Activated naive CD4-positive, alpha-beta T cell treated with anti-CD3 and anti-CD28 coated beads, Interleukin-2, amount 50 U/mL, for 72 hours (primary cell): ENCODE data around the gene ENTREP3. TPM values are rescaled to one million over a fixed set of nuclear protein-coding genes. Genes with fewer than 3 reads are reported as not detected.
"Not testable (repeated sequence)": the region's sequence is repeated elsewhere in the genome, so short reads cannot be mapped to it uniquely, and the experiment has no call there.

Experiments
- ATAC-seq, 2 donors: fragments of 150-1000 bp; cut with Tn5 transposase; 2 replicates each; pipeline ENCODE4 v1.10.0; 2021; ENCODE audit warnings: mild to moderate bottlenecking in 2 of 2, moderate library complexity in 2 of 2
- DNase-seq, 2 donors: peaks; one replicate each; pipeline ENCODE4 v3.0.0; 2021 to 2022; ENCODE audit warnings: low spot score in 2 of 2
- H3K27ac Mint-ChIP-seq, 2 donors: one replicate each; pipeline ENCODE4 v1.8.0; 2022; ENCODE audit warnings: mild to moderate bottlenecking in 2 of 2, mixed read lengths in 2 of 2
- H3K36me3 Mint-ChIP-seq, 2 donors: one replicate each; pipeline ENCODE4 v1.8.0; 2022; ENCODE audit warnings: mixed read lengths in 2 of 2
- H3K9me3 Mint-ChIP-seq, 2 donors: one replicate each; pipeline ENCODE4 v1.8.0; 2022; ENCODE audit warnings: mixed read lengths in 2 of 2
- total RNA-seq, 2 donors: library from RNA; stranded (reverse); gene quantifications; one replicate each; pipeline ENCODE4 v1.2.3, GENCODE V29; 2022

The ENTREP3 gene
- total RNA-seq, 2 donors from 2014 or later = 14.3 to 45.8 TPM

- DNase-seq (peak; percentile 81 to 94), ATAC-seq (peak; percentile 97 to 98)
- Mint-ChIP-seq H3K27ac (peak within 1 kb of the TSS; percentile 97 to 98), H3K36me3 (peaks cover 34 to 38% of the 10 kb centered on the region in 2 donors), H3K9me3 (no peaks in the 10 kb centered on the region)
Measured at GRCh38 chr1:155261852-155262673, 6.8 kb upstream of the ENTREP3 start, which contains the start of gene SCAMP3. Gene SCAMP3, minus strand, starts transcription at chr1:155262360. Its CDS starts 209 bp downstream, at chr1:155262151.

DNA sequence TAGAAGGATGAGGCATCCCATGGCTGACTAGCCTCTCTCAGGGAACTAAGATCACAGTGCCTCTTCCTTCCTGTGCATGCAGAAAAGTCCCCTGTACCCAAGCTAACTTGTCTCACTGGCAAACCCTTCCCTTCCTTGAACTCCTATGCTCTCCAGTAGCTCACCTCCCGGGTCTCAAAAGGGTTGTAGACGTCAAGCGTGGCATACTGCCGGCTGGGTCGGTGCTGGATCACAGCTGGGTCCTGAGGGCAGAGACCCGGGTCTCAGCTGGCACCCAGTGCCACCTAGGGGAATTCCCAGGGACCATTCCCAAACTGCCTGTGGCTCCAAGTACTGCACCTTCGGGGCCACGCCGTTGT lies 6.2 kb upstream of the ENTREP3 start:
- peaks cover 37 to 38% of the 10 kb centered on the region in 2 donors for H3K36me3 Mint-ChIP-seq
- H3K27ac Mint-ChIP-seq = peak overlapping the region; percentile 97 to 98
- ATAC-seq (peak; percentile 11 to 13), DNase-seq (no peak)
- no peaks in the 10 kb centered on the region for H3K9me3 Mint-ChIP-seq

DNA sequence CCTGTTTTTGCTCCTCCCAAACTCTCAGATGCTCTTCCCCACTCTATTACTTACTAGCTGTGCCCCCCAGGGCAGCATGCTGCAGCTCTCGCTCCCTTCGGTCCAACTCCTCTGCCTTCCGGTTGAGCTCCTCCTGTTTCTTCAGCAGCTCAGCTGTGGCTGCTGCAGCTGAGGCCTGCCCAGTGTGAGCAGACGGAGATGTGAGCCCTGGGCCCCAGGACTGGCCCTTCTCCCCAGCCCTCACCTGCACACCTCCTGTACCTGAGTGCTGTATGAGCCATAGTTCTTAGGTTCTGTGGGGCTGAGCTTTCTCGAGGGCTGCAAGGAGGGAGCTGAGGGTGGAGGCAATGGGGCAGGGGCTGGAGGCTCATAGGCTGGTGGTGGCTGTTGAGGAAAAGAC lies 5.0 kb upstream of the ENTREP3 start:
- Mint-ChIP-seq H3K36me3 (peaks cover 32 to 33% of the 10 kb centered on the region in 2 donors), H3K9me3 (no peaks in the 10 kb centered on the region), H3K27ac (peak overlapping the region in 1 of 2 donors; percentile 97)
- no peak for DNase-seq
- ATAC-seq = no peak

- H3K36me3 Mint-ChIP-seq = peaks cover 13 to 21% of the 10 kb centered on the region in 2 donors
- peak overlapping the region; percentile 3 to 82 for H3K27ac Mint-ChIP-seq
- H3K9me3 Mint-ChIP-seq = no peaks in the 10 kb centered on the region
- peak in 1 of 2 donors; percentile 55 for DNase-seq
- ATAC-seq = no peak
Measured at GRCh38 chr1:155256058-155256852, 972 bp upstream of the ENTREP3 start.

- peak; percentile 1 for ATAC-seq
- Mint-ChIP-seq H3K27ac (peak overlapping the region in 1 of 2 donors; percentile 82), H3K9me3 (no peaks in the 10 kb centered on the region), H3K36me3 (peaks cover 0 to 11% of the 10 kb centered on the region in 2 donors)
- DNase-seq = no peak
Measured at GRCh38 chr1:155254714-155255242, 505 bp downstream of the ENTREP3 start.

DNA sequence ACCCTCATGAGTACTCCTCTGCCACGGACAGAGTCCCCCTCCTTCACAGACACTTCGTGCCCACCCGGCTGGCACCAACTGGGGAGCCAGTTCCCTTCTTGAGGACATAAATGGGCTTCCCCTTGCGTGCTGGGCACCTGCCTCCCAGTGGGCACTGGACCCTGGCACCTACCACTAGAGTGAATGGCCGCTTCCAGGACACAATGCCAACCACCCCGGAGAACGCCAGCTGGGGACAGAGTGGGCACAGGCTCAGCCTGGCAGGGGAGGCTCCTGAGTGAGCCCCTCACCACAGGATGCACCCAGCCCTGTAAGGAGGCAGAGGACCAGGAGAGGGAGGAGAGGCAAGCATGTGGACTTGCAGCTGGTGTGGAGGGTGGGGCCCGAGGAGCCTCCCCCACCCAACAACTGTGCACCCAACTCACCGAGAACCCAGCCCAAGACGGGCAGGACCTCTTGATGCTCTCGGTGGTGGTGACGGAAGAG lies 1.0 kb downstream of the ENTREP3 start:
- ATAC-seq = no peak
- no peak for DNase-seq
- no peaks in the 10 kb centered on the region for H3K9me3 Mint-ChIP-seq
- peak overlapping the region; percentile 56 to 72 for H3K27ac Mint-ChIP-seq
- H3K36me3 Mint-ChIP-seq = peaks cover 0 to 11% of the 10 kb centered on the region in 2 donors

- Mint-ChIP-seq H3K27ac (peak overlapping the region in 1 of 2 donors; percentile 56), H3K36me3 (peaks cover 0 to 11% of the 10 kb centered on the region in 2 donors), H3K9me3 (no peaks in the 10 kb centered on the region)
- DNase-seq (no peak), ATAC-seq (no peak)
Measured at GRCh38 chr1:155253797-155254196, 1.5 kb downstream of the ENTREP3 start.

DNA sequence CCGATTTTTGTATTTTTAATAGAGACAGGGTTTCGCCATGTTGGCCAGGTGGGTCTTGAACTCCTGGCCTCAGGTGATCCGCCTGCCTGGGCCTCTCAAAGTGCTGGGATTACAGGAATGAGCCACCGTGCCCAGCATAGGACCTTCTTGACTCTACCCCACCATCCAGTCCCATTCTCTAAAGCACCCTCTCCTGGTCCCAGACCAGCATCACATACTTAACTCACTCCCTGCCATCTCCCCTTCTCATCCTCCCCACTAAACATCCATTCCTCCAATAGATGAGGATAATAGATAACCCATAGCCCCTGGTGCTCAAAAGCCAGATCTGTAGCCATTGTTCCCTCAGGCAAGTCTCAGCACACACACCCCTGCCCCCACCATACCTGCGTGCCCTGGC lies 2.1 kb downstream of the ENTREP3 start:
- Mint-ChIP-seq H3K27ac (peak overlapping the region; percentile 11 to 56), H3K9me3 (no peaks in the 10 kb centered on the region), H3K36me3 (peaks cover 0 to 11% of the 10 kb centered on the region in 2 donors)
- DNase-seq (no peak), ATAC-seq (no peak)

- no peaks in the 10 kb centered on the region for H3K9me3 Mint-ChIP-seq
- DNase-seq (no peak), ATAC-seq (no peak)
- peaks cover 0 to under 1% of the 10 kb centered on the region in 2 donors for H3K36me3 Mint-ChIP-seq
- H3K27ac Mint-ChIP-seq = no peak overlapping the region
Measured at GRCh38 chr1:155251566-155251965, 3.7 kb downstream of the ENTREP3 start.

DNA sequence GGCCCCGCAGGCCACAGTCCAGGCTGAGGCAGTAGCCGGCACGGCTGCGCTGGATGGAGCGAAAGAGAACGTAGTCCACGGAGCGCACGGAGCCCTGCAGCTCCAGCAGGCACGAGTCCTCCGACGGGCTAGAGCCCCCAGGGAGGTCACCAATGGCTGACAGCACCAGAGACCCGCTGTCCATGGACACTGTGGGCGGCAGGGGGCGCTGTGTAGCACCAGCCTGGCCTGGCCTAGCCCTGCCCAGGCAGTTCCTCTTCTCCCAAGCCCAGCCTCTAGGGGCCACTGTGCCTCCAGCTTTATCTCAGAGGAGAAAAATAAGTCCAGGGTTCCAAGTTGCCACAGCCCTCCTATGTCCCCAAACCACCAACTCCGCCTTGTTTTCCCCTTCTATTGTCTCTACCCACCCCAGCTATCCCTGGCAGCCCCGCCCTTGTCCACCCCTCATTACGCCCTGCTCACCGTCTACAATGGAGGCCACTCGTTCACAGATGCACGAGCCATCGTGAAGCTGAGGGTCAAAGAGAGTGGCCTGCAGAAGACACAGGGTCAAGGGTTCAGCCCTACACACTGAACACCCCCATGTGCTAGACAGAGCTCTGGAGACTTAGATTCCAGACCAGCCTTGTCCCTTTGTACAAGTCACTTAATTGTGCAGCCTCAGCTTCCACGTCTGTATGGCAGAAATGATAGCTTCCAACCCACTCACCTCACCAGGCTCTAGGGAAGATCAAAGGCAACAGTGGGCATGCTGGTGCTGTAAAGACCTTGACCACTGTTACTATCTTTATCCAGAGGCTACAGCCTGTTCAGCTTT lies 4.4 kb downstream of the ENTREP3 start:
- Mint-ChIP-seq H3K27ac (peak overlapping the region in 1 of 2 donors; percentile 57), H3K36me3 (peaks cover 0 to 6% of the 10 kb centered on the region in 2 donors), H3K9me3 (peaks cover 0 to 3% of the 10 kb centered on the region in 2 donors)
- peak; percentile 93 to 97 for ATAC-seq
- peak; percentile 92 to 100 for DNase-seq

GRCh38 chr1:155250246-155250632 lies 5.0 kb downstream of the ENTREP3 start:
- Mint-ChIP-seq H3K27ac (peak overlapping the region; percentile 50 to 57), H3K9me3 (peaks cover 0 to 6% of the 10 kb centered on the region in 2 donors)
- ATAC-seq = peak in 1 of 2 donors; percentile 27

GRCh38 chr1:155247667-155248553 lies 7.4 kb downstream of the ENTREP3 start:
- Mint-ChIP-seq H3K9me3 (peaks cover 0 to 6% of the 10 kb centered on the region in 2 donors), H3K27ac (no peak overlapping the region), H3K36me3 (peaks cover 11 to 16% of the 10 kb centered on the region in 2 donors)
- no peak for DNase-seq
- ATAC-seq = no peak

More at GRCh38 chr1:155250246-155250632, 5.0 kb downstream of the ENTREP3 start:
- no peak for DNase-seq
- peaks cover 0 to 9% of the 10 kb centered on the region in 2 donors for H3K36me3 Mint-ChIP-seq

- not testable (repeated sequence) for ATAC-seq, DNase-seq, H3K9me3 Mint-ChIP-seq
- Mint-ChIP-seq H3K36me3 (peaks cover 11 to 16% of the 10 kb centered on the region in 2 donors), H3K27ac (peak overlapping the region in 1 of 2 donors; percentile 13)
Measured at GRCh38 chr1:155246796-155247195, 8.5 kb downstream of the ENTREP3 start.

- H3K36me3 Mint-ChIP-seq = peaks cover 15 to 16% of the 10 kb centered on the region in 2 donors
- ATAC-seq (no peak), DNase-seq (no peak)
- peak overlapping the region; percentile 83 to 86 for H3K27ac Mint-ChIP-seq
- peaks cover 0 to 6% of the 10 kb centered on the region in 2 donors for H3K9me3 Mint-ChIP-seq
Measured at GRCh38 chr1:155245163-155245524, 10.1 kb downstream of the ENTREP3 start.
